ENCODE results near the gene NUB1. TPM values are rescaled to one million over a fixed set of nuclear protein-coding genes. Genes with fewer than 3 reads are reported as not detected.

NUB1 gene
- total RNA-seq, 1 experiment from 2014 or later: 48.5 TPM

DNA sequence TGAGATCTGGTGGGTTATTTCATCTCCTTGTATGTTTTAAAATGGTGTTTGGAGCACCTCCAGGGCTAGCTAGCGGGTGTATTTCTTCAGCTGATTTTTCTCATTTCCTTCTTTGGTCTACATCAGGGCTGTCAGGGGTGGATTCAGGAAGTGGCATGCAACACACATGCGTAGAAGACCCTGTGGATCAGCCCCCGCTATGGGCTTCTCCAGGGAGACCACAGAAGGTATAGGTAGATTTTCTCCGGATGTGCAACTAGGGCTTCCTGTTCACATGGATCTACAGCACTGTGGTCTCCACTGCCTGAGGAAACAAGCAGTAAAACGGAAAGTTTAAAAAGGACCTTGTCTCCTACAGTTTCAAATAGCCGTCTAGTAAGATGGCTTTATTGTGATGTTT is 10.4 kb downstream of the NUB1 start:
- no peak overlapping the region for H3K56ac ChIP-seq (ENCODE audit: insufficient read length, low read depth, low read length)
- no peaks in the 10 kb centered on the region for H3K9me3 Mint-ChIP-seq
- H3K14ac ChIP-seq (ENCODE audit: insufficient read depth, low read length): no peak overlapping the region
- no peak overlapping the region for H2BK20ac ChIP-seq (ENCODE audit: low read depth, low read length, poor library complexity, severe bottlenecking)
- H2AFZ ChIP-seq (ENCODE audit: low read length): no peak overlapping the region
- H2BK15ac ChIP-seq (ENCODE audit: low read depth, low read length): no peak overlapping the region
- no peak overlapping the region for H3K27ac Mint-ChIP-seq
- H3K4me1 ChIP-seq (ENCODE audit: insufficient read depth, low read length): no peaks in the 10 kb centered on the region
- H2BK120ac ChIP-seq (ENCODE audit: low read depth, low read length, poor library complexity, severe bottlenecking): no peak overlapping the region
- no peaks in the 10 kb centered on the region for H4K20me1 ChIP-seq (ENCODE audit: control insufficient read depth, insufficient read depth, insufficient read length)
- H4K91ac ChIP-seq (ENCODE audit: insufficient read length, low read depth, low read length): no peak overlapping the region
- no peak overlapping the region for H2AK5ac ChIP-seq (ENCODE audit: insufficient read length, low read length)
- peaks cover 16 to 80% (median 63%) of the 10 kb centered on the region in 3 experiments; a peak in 6 of 7 replicates for H3K36me3 Mint-ChIP-seq (ENCODE audit: insufficient read depth in 1 of 3, low read depth in 3 of 3)
- no peaks in the 10 kb centered on the region for H3K27me3 Mint-ChIP-seq (ENCODE audit: low read depth)
- H4K5ac ChIP-seq (ENCODE audit: insufficient read length, low read depth, low read length): no peak overlapping the region
- H3K27me3 ChIP-seq (ENCODE audit: insufficient read depth, low read length): no peaks in the 10 kb centered on the region
- no peak overlapping the region for H2BK5ac ChIP-seq (ENCODE audit: insufficient read length, low read length)
- no peak overlapping the region for H3K23ac ChIP-seq (ENCODE audit: insufficient read length, low read depth, low read length)
- no peak overlapping the region for H3T11ph ChIP-seq (ENCODE audit: low read length)
- H4K8ac ChIP-seq (replicated peaks; ENCODE audit: insufficient read length, low read depth, low read length): no peak overlapping the region
- no peak overlapping the region for H2BK12ac ChIP-seq (ENCODE audit: insufficient read length, low read depth, low read length)
- no peak overlapping the region for H3K9ac ChIP-seq (ENCODE audit: extremely low read depth, insufficient read length, low read length)
- H3K27ac ChIP-seq (ENCODE audit: insufficient read length, low read depth, low read length): no peak overlapping the region
- TF ChIP-seq, protein P1, sequence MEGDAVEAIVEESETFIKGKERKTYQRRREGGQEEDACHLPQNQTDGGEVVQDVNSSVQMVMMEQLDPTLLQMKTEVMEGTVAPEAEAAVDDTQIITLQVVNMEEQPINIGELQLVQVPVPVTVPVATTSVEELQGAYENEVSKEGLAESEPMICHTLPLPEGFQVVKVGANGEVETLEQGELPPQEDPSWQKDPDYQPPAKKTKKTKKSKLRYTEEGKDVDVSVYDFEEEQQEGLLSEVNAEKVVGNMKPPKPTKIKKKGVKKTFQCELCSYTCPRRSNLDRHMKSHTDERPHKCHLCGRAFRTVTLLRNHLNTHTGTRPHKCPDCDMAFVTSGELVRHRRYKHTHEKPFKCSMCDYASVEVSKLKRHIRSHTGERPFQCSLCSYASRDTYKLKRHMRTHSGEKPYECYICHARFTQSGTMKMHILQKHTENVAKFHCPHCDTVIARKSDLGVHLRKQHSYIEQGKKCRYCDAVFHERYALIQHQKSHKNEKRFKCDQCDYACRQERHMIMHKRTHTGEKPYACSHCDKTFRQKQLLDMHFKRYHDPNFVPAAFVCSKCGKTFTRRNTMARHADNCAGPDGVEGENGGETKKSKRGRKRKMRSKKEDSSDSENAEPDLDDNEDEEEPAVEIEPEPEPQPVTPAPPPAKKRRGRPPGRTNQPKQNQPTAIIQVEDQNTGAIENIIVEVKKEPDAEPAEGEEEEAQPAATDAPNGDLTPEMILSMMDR (conservative IDR thresholded peaks at IDR 0.05): no peak
- no peaks in the 10 kb centered on the region for H3K79me1 ChIP-seq (ENCODE audit: insufficient read depth, low read depth, low read length, poor library complexity, severe bottlenecking)
- WGBS (ENCODE audit: extremely low coverage, insufficient read length, low lambda C conversion rate): no CpG with 5 or more reads among the region's 6 CpGs
- no peaks in the 10 kb centered on the region for H3K9me3 ChIP-seq (ENCODE audit: control insufficient read depth, low read depth, low read length)
- H3K4me3 Mint-ChIP-seq: no peak overlapping the region
- no peaks in the 10 kb centered on the region for H3K79me2 ChIP-seq (ENCODE audit: insufficient read depth, low read length)
- H3K23me2 ChIP-seq (ENCODE audit: insufficient read length, low read depth, low read length, poor library complexity, severe bottlenecking): no peaks in the 10 kb centered on the region
- no peak overlapping the region for H3K4ac ChIP-seq (ENCODE audit: low read depth, low read length)
- H3K4me1 Mint-ChIP-seq: peaks cover 0 to 4% of the 10 kb centered on the region in 2 experiments; a peak in 1 of 4 replicates
- no peak for DNase-seq
- no peak overlapping the region for H3K4me2 ChIP-seq (ENCODE audit: insufficient read depth, insufficient read length, low read length)
- no peak overlapping the region for H3K18ac ChIP-seq (ENCODE audit: insufficient read length, low read depth, low read length)
